Tibial nerve (tissue), 4 donors: ENCODE data around the gene TMC3. TPM values are rescaled to one million over a fixed set of nuclear protein-coding genes. Genes with fewer than 3 reads are reported as not detected.

Experiments
- DNase-seq, 2 donors: peaks; one replicate each; pipeline ENCODE4 v3.0.0-alpha.2; 2019; ENCODE audit warnings: low spot score in 2 of 2
- H3K27ac ChIP-seq, 4 donors: fragments of 200-600 bp; sonication (generic) in 3 of 4; one replicate each; pipeline ENCODE4 v1.5.1; 2017 to 2019; ENCODE audit warnings: mild to moderate bottlenecking in 1 of 4
- H3K27me3 ChIP-seq, 2 donors: fragments of 200-600 bp; sonication (generic) in 1 of 2; one replicate each; pipeline versions ENCODE4 v1.5.1 to v1.6.0; 2017 to 2019
- H3K36me3 ChIP-seq, 3 donors: fragments of 200-600 bp; sonication (generic); one replicate each; pipeline ENCODE4 v1.5.1; 2018 to 2019
- H3K4me1 ChIP-seq, 4 donors: fragments of 200-600 bp; sonication (generic) in 3 of 4; one replicate each; pipeline ENCODE4 v1.5.1; 2017 to 2019
- H3K4me3 ChIP-seq, 4 donors: fragments of 200-600 bp; sonication (generic) in 3 of 4; one replicate each; pipeline ENCODE4 v1.5.1; 2017 to 2019; ENCODE audit warnings: mild to moderate bottlenecking in 1 of 4, moderate library complexity in 1 of 4
- H3K9me3 ChIP-seq, 4 donors: fragments of 200-600 bp; sonication (generic) in 3 of 4; one replicate each; pipeline ENCODE4 v1.5.1; 2017 to 2019
- EP300 ChIP-seq, 2 donors: sonication (generic); formaldehyde crosslinking; IDR thresholded peaks; one replicate each; pipeline ENCODE4 v1.6.1; 2017; ENCODE audit warnings: antibody characterized with exemption in 2 of 2, mild to moderate bottlenecking in 1 of 2
- POLR2A ChIP-seq, 2 donors: fragments of 450-650 bp; IDR thresholded peaks; one replicate each; pipeline ENCODE4 v1.6.1; 2017; ENCODE audit warnings: antibody characterized with exemption in 2 of 2, mild to moderate bottlenecking in 2 of 2, moderate library complexity in 2 of 2
- WGBS, 2 donors: methylation state at CpG; one replicate each; pipeline ENCODE4 v1.1.5; 2018; 5-methylcytosine and 5-hydroxymethylcytosine counted together
- total RNA-seq, 4 donors: library from RNA; depleted of rRNA; stranded (reverse); fragments of >200 nt; gene quantifications; one replicate each; pipeline ENCODE4 v1.1.0, GENCODE V29; 2016
- TF ChIP-seq, protein P1 (sequence below), 5 experiments: fragments of 200-600 bp in 3 of 5; fragments of 450-650 bp in 2 of 5; sonication (generic) in 3 of 5; IDR thresholded peaks; one replicate each; pipeline ENCODE4 v1.5.1; 2016 to 2019; ENCODE audit warnings: antibody characterized with exemption in 5 of 5, mild to moderate bottlenecking in 3 of 5, moderate library complexity in 2 of 5

The TMC3 gene
- total RNA-seq, 4 donors from 2014 or later, result not detected

DNA sequence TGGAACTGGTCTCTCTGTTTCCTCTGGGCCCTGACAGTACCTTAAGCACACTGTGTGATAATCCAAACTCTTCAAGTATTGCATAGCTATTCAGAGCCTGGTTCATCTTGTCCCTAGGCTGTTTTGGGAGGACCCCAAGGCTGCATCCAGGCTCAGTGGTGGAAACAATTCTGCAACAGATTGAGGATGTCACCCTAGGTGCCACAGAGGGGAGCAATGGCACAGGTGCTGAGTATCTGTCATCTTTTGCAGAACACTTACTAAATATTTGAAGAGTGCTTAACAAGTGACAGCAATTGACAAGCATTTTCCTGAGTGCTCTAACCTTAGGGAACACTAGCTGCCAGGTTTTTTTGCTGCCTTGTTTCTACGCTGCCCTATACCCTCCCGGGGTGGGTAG, 77.8 kb downstream of the TMC3 start:
- no peak for DNase-seq
- H3K36me3 ChIP-seq, result peaks cover 0 to 58% (median 0%) of the 10 kb centered on the region in 3 donors
- H3K27ac ChIP-seq, result peak overlapping the region in 3 of 4 donors; percentile 75 to 82 (median 75)
- H3K4me1 ChIP-seq, result peaks cover 0 to 36% (median 17%) of the 10 kb centered on the region in 4 donors
- 83 to 84% methylated on average over 2 of the region's 2 CpGs for WGBS, 2 donors
- H3K27me3 ChIP-seq, result no peaks in the 10 kb centered on the region
- no peak overlapping the region for H3K4me3 ChIP-seq
- no peaks in the 10 kb centered on the region for H3K9me3 ChIP-seq
- TF ChIP-seq EP300 (IDR thresholded peaks at IDR 0.05) (no peak), POLR2A (IDR thresholded peaks at IDR 0.05) (no peak)
- TF ChIP-seq, protein P1, sequence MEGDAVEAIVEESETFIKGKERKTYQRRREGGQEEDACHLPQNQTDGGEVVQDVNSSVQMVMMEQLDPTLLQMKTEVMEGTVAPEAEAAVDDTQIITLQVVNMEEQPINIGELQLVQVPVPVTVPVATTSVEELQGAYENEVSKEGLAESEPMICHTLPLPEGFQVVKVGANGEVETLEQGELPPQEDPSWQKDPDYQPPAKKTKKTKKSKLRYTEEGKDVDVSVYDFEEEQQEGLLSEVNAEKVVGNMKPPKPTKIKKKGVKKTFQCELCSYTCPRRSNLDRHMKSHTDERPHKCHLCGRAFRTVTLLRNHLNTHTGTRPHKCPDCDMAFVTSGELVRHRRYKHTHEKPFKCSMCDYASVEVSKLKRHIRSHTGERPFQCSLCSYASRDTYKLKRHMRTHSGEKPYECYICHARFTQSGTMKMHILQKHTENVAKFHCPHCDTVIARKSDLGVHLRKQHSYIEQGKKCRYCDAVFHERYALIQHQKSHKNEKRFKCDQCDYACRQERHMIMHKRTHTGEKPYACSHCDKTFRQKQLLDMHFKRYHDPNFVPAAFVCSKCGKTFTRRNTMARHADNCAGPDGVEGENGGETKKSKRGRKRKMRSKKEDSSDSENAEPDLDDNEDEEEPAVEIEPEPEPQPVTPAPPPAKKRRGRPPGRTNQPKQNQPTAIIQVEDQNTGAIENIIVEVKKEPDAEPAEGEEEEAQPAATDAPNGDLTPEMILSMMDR (IDR thresholded peaks at IDR 0.05), result no peak

DNA sequence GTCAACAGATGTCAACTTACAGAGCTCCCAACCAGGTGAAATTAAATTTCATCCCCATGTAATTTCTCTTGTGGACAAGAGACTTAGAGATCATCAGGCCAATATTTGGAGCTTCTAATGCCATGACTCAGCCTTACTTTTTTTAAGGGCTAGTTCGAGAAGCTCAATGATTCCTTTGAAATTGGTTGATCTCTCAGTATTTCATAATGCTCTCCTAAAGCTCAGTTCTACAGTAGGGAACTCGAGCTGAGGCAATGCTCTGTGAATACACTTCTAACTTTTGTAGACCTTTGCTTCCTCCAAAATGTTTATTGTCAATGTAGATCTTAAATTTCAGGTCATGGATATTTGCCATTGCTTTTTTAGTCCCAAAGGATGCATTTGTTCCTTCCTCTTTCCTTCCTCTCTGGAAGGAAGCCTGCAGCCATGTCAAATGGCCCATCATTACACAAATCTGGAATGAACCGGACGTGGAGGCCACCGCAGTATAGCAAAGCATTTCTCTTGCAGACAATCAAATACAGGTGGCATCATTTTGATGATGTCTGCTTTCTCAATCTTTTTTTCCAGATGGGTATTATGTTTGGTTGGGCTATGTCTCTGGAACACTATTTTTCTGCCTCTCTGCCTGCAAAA, 78.4 kb downstream of the TMC3 start:
- Histone ChIP-seq H3K27me3 (no peaks in the 10 kb centered on the region), H3K4me1 (peaks cover 0 to 36% (median 16%) of the 10 kb centered on the region in 4 donors), H3K27ac (peak overlapping the region in 3 of 4 donors; percentile 75 to 82 (median 75)), H3K36me3 (peaks cover 0 to 52% (median 0%) of the 10 kb centered on the region in 3 donors), H3K4me3 (no peak overlapping the region), H3K9me3 (no peaks in the 10 kb centered on the region)
- WGBS, 2 donors, result 53 to 63% methylated on average over 5 of the region's 5 CpGs
- no peak for DNase-seq
- TF ChIP-seq, protein P1 (IDR thresholded peaks at IDR 0.05), result no peak
- TF ChIP-seq EP300 (IDR thresholded peaks at IDR 0.05) (no peak), POLR2A (IDR thresholded peaks at IDR 0.05) (no peak)

DNA sequence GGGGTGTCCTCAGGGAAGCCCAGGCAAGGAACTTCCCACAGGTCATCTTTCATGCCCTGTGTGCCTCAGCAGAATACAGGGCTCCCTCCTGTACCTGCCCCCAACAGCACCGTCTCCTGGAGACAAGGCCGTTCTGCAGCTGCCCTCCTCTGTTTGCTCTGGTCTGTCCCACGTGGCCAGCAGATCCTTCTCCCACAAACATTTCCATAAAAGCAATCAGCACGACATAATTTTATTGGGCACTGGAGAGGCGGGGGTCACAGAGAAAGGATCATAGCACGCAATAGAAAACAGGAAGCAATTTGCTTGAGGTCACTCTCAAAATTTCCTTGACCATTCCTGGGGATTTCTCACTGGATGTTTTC, 79.5 kb downstream of the TMC3 start:
- H3K4me3 ChIP-seq, result no peak overlapping the region
- WGBS, 2 donors, result 35 to 52% methylated on average over 6 of the region's 6 CpGs
- H3K27me3 ChIP-seq, result no peaks in the 10 kb centered on the region
- no peaks in the 10 kb centered on the region for H3K9me3 ChIP-seq
- peak overlapping the region in 3 of 4 donors; percentile 36 to 82 (median 51) for H3K27ac ChIP-seq
- TF ChIP-seq EP300 (IDR thresholded peaks at IDR 0.05) (no peak), POLR2A (IDR thresholded peaks at IDR 0.05) (no peak)
- TF ChIP-seq, protein P1 (IDR thresholded peaks at IDR 0.05), result no peak
- peaks cover 0 to 49% (median 0%) of the 10 kb centered on the region in 3 donors for H3K36me3 ChIP-seq
- DNase-seq, result no peak
- peaks cover 0 to 36% (median 16%) of the 10 kb centered on the region in 4 donors for H3K4me1 ChIP-seq

DNA sequence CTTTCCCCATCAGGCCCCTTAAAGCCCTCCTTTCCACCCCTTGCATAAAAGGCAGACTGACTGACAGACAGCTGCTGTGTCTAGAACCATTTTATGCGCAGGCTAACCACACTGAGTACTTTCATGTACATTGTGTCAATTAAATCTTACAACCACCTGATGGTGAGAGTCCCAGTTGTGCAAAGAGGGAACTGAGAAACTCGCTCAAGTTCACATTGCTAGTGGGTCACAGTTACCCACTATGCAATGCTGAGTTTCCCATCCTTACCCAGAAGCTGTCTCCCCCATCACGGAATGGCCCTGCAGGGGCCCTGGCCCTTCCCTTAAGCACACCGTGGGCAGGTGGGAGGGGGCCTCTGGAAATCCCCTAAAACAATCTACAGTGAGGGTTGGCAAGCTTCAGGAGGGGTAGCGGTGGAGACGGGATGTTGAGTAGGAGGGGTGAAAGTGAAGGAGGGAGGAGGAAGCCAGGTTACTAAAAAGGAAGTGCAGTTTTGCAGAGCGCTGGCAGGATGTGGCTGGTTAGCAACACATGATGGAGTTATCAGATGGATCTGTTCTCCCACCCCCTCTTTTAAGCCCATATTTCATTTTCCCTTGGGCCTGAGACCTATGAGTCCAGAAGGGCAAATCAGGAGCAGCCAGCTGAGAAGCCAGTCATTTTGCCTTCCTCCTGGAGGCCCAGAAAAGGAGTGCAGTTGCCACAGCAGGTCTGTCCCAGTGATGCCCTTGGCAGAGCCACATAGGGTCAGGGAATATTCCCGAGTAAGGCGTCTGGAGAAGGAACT, 80.1 kb downstream of the TMC3 start:
- H3K36me3 ChIP-seq, result peaks cover 0 to 44% (median 0%) of the 10 kb centered on the region in 3 donors
- H3K27ac ChIP-seq, result peak overlapping the region in 3 of 4 donors; percentile 36 to 82 (median 51)
- TF ChIP-seq, protein P1 (IDR thresholded peaks at IDR 0.05), result no peak
- no peak for TF ChIP-seq POLR2A (IDR thresholded peaks at IDR 0.05)
- no peak for TF ChIP-seq EP300 (IDR thresholded peaks at IDR 0.05)
- H3K4me1 ChIP-seq, result peaks cover 0 to 36% (median 16%) of the 10 kb centered on the region in 4 donors
- DNase-seq, result no peak
- H3K9me3 ChIP-seq, result no peaks in the 10 kb centered on the region
- no peaks in the 10 kb centered on the region for H3K27me3 ChIP-seq
- H3K4me3 ChIP-seq, result peak overlapping the region in 1 of 4 donors; percentile 21
- 65 to 68% methylated on average over 9 of the region's 9 CpGs for WGBS, 2 donors

DNA sequence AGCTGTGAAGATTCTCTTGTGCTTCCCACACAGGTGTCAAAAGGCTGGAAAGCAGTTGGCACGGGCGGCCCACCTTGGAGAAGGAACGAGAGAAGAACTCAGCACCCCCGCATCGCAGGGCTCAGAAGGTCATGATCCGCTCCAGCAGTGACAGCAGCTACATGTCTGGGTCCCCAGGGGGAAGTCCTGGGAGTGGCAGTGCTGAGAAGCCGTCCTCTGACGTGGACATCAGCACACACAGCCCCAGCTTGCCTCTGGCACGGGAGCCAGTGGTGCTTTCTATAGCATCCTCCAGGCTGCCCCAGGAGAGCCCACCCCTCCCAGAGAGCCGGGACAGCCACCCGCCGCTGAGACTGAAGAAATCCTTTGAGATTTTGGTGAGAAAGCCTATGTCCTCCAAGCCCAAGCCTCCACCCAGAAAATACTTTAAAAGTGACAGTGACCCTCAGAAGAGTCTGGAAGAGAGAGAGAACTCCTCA, 81.5 kb downstream of the TMC3 start:
- H3K27ac ChIP-seq, result peak overlapping the region in 1 of 4 donors; percentile 82
- TF ChIP-seq POLR2A (IDR thresholded peaks at IDR 0.05), result no peak
- TF ChIP-seq, protein P1 (IDR thresholded peaks at IDR 0.05), result no peak
- H3K36me3 ChIP-seq, result peaks cover 0 to 42% (median 0%) of the 10 kb centered on the region in 3 donors
- no peaks in the 10 kb centered on the region for H3K9me3 ChIP-seq
- H3K4me3 ChIP-seq, result peak overlapping the region in 1 of 4 donors; percentile 21
- H3K27me3 ChIP-seq, result no peaks in the 10 kb centered on the region
- DNase-seq, result no peak
- H3K4me1 ChIP-seq, result peaks cover 0 to 35% (median 16%) of the 10 kb centered on the region in 4 donors
- WGBS, 2 donors, result 72 to 77% methylated on average over 12 of the region's 12 CpGs
